Fibroblast of the aortic adventitia (primary cell): ENCODE results near the gene GREB1L. TPM values are rescaled to one million over a fixed set of nuclear protein-coding genes. Genes with fewer than 3 reads are reported as not detected.

Experiments used
- DNase-seq: peaks from one replicate; pipeline ENCODE4 v3.0.0-alpha.2; 2010; ENCODE audit warnings: low read depth
- H3K4me3 ChIP-seq: 2 replicates; pipeline ENCODE4 v1.5.1; 2011; ENCODE audit warnings: low read depth, mild to moderate bottlenecking, control low read depth, low read length, moderate library complexity
- total RNA-seq: library from RNA; depleted of rRNA; stranded (reverse); fragments of >200 nt; gene quantifications from 2 replicates; pipeline ENCODE4 v1.2.3, GENCODE V29; 2012; ENCODE audit warnings: low replicate concordance
- TF ChIP-seq, protein P1 (sequence below): IDR thresholded peaks from 2 replicates; pipeline ENCODE4 v1.5.1; 2011; ENCODE audit warnings: mild to moderate bottlenecking, low read length, control low read depth, inconsistent platforms; ENCODE audit not compliant: insufficient read depth

GREB1L gene
- total RNA-seq, 1 donor: 1.9 TPM

DNA sequence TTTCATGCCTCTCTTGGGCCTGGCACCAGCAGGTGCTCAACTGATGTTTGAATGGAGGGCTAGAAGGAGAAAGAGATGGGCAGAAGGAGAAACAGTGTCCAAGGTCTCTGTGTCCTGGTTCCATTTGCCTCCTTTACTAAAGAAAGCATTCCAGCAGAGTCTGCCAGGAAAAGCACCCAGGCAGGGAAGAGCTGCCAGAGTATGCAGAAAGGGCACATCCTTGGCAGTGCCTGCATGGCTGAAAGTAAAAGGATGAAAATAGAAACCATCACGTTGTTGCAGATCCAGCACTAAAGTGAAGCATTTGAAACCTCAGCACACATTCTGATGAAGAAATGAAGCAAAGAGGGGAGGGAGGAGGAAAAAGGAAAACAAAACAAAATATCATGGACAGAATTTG is 216.3 kb downstream of the GREB1L start:
- TF ChIP-seq, protein P1, sequence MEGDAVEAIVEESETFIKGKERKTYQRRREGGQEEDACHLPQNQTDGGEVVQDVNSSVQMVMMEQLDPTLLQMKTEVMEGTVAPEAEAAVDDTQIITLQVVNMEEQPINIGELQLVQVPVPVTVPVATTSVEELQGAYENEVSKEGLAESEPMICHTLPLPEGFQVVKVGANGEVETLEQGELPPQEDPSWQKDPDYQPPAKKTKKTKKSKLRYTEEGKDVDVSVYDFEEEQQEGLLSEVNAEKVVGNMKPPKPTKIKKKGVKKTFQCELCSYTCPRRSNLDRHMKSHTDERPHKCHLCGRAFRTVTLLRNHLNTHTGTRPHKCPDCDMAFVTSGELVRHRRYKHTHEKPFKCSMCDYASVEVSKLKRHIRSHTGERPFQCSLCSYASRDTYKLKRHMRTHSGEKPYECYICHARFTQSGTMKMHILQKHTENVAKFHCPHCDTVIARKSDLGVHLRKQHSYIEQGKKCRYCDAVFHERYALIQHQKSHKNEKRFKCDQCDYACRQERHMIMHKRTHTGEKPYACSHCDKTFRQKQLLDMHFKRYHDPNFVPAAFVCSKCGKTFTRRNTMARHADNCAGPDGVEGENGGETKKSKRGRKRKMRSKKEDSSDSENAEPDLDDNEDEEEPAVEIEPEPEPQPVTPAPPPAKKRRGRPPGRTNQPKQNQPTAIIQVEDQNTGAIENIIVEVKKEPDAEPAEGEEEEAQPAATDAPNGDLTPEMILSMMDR: no peak
- DNase-seq: no peak
- H3K4me3 ChIP-seq: no peak overlapping the region

GRCh38 chr18:21458788-21459187 is 216.8 kb downstream of the GREB1L start:
- no peak for DNase-seq
- TF ChIP-seq, protein P1: no peak
- no peak overlapping the region for H3K4me3 ChIP-seq

GRCh38 chr18:21459706-21460286 is 217.8 kb downstream of the GREB1L start:
- TF ChIP-seq, protein P1: no peak
- DNase-seq: no peak
- no peak overlapping the region for H3K4me3 ChIP-seq

DNA sequence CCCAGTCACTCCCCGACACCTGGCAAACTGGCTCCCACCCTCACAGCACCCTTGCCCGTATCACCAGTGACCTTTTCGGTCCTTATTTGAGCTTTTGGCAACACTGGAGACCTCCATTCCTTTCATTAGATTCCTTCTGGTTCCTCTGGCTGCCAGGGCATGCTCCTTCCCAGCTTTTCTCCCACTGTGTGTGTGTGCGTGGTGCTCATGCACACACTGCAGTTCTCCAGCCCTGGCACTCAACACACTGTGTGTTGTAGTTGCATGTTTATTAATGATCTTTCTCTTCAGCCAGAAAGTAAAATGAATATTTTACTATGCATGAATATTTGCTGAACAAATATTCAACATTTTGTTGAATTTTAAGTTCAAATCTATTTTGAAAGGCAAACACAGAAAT is 219.4 kb downstream of the GREB1L start:
- no peak overlapping the region for H3K4me3 ChIP-seq
- no peak for DNase-seq
- TF ChIP-seq, protein P1: no peak

DNA sequence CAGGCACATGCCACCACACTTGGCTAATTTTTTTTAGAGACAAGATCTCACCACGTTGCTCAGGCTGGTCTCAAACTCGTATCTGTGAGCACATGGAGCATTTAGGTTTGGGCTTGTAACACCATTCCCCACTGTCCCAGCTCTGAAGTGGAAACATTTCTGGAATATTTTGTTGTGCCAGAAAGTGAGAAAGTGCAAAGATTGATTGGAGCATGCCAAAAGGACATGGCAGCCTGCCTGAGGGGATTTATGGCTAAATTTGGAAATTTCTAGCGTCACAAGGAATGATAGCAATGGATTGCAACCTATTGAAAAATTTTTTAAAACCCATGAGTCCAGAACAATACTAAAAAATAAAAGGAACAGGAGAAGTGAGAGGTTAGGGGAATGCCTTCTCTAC is 221.7 kb downstream of the GREB1L start:
- TF ChIP-seq, protein P1: no peak
- DNase-seq: peak; percentile 83
- no peak overlapping the region for H3K4me3 ChIP-seq

DNA sequence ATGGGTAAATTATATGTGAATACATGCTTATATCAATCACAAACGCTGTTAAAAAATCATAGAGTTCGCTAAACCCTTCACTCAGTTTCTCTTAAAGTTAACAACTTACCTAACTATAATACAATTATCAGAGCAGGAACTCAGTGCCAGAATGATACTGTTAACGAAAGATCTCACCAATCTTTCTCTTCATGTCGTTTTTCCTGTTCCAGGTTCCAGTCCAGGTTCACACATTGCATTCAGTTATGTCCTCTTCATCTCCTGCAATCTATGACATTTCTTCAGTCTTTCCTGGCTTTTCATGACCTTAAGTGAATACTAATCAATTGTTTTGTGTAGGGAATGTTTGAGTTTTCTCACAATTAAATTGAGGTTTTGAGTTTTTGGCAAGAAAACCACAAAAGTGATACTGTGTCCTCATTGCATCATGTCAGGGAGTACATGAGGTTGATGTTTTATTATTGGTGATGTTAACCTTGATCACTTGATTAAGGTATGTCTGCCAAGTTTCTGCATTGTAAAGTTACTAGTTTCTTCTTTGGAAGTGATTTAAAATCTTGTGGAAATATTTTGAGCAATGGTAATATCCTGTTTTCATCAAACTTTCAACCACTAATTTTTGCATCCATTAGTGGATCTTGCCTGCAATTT is 226.6 kb downstream of the GREB1L start:
- no peak overlapping the region for H3K4me3 ChIP-seq
- TF ChIP-seq, protein P1: no peak
- DNase-seq: no peak

DNA sequence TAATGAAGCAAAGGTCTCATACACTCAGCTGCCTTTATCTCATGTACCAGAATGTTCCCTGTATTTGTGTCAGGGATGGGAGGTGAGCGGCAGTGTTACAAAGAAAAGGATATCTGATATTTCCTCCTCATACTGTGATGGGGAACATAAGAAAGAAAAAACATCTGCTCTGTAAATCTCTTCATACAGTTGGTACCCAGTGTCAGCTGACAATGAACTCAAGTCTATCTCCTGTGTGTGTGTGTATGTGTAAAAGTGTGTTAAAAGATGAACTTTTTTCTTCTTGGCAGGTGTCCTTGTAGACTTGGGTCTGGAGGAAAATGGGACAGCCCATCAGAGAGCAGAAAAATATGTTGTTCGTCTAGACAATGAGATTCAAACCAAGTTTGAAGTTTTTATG is 230.7 kb downstream of the GREB1L start:
- no peak for DNase-seq
- TF ChIP-seq, protein P1: no peak
- H3K4me3 ChIP-seq: no peak overlapping the region
